ENCODE measurements around the gene CLUH.
"Not testable (repeated sequence)": the region's sequence is repeated elsewhere in the genome, so short reads cannot be mapped to it uniquely, and the experiment has no call there.

The CLUH gene

DNA sequence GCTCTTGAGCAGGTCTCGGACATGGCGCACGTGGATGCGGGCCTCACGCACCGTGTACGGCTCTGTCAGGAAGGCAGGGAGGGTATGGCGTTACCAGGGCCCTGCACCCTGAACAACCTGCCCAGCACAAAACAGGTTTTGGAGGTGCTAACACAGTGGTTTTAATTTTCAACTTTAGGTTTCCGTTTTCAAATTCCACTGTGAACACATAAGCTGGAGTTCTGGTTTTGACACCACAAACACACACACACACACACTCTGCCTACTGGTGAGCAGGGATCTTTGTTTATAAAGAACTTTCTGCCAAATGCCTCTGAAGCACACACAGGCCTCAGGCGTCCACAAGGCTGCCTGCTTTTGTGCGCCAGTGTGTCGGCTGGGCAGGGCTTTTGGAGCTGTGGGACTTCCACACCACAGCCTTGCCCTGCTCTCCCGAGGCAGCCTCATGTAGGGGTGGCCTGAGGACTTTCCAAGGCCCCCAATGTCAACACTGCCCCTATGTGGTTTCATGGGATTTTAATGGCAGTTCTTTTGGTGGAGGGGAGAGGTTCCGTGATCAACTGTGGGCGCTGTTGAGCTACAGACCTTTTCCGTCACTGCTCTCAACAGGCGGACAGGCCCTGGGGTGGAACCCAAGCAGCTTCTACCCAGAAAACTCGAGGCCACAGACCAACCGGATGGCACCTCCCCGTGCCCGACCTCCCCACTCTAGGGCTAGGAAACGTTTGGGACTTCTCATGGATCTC is 9.4 kb downstream of the CLUH start:
- DNase-seq (ENCODE audit: low spot score) (no peak), ATAC-seq (ENCODE audit: low read depth) (no peak)
- no peaks in the 10 kb centered on the region for H3K4me1 ChIP-seq (ENCODE audit: insufficient read depth, poor library complexity, severe bottlenecking)
- no peak overlapping the region for H3K27ac ChIP-seq (ENCODE audit: poor library complexity, severe bottlenecking)
- TF ChIP-seq, protein P1, sequence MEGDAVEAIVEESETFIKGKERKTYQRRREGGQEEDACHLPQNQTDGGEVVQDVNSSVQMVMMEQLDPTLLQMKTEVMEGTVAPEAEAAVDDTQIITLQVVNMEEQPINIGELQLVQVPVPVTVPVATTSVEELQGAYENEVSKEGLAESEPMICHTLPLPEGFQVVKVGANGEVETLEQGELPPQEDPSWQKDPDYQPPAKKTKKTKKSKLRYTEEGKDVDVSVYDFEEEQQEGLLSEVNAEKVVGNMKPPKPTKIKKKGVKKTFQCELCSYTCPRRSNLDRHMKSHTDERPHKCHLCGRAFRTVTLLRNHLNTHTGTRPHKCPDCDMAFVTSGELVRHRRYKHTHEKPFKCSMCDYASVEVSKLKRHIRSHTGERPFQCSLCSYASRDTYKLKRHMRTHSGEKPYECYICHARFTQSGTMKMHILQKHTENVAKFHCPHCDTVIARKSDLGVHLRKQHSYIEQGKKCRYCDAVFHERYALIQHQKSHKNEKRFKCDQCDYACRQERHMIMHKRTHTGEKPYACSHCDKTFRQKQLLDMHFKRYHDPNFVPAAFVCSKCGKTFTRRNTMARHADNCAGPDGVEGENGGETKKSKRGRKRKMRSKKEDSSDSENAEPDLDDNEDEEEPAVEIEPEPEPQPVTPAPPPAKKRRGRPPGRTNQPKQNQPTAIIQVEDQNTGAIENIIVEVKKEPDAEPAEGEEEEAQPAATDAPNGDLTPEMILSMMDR (IDR thresholded peaks at IDR 0.05; ENCODE audit: poor library complexity, severe bottlenecking), result no peak
- H3K27me3 ChIP-seq (ENCODE audit: insufficient read depth, poor library complexity, severe bottlenecking), result no peaks in the 10 kb centered on the region
- peaks cover 63% of the 10 kb centered on the region for H3K36me3 ChIP-seq (ENCODE audit: low read depth)
- no peak overlapping the region for H3K4me3 ChIP-seq (ENCODE audit: severe bottlenecking)
- no peaks in the 10 kb centered on the region for H3K9me3 ChIP-seq (ENCODE audit: severe bottlenecking)

DNA sequence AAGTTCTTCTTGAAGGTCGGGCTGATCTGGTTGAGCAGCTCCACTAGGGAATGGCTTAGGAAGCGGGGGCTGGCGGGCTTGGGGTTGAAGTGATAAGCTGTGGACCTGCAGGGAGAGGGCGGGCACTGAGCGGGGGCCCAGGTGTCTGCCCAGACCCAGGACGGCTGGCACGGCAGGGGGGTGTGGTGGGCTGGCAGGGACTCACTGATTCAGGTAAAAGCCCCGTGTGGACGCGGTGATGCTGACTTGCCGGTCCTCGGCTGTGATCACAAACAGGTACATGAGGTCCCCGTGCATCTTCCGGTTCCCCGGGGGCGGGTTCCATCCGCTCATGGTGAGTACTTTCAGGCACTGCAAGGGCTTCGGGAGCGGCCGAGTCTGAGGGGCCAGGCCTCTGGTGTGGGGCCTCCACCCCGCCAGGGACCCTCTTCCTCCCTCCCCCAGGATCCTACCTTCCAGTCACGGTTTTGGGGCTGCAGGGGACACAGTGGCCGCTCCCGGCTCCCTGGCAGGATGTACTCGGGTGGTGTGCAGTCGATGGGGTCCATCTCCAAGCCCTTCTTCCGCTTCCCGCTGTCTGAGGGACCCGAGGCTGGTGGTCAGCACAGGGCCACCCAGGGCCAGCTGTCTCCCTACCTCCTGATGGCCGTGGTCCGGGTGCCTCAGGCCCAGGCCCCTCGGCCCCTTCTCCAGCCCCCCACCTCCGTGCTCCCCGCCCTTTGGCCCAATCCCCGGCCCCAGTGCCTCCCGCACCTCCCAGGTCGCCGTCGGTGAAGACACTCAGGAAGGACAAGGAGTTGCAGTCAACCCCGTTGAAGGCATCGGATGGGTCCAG is 10.2 kb downstream of the CLUH start:
- DNase-seq (ENCODE audit: low spot score), result peak; percentile 64
- Histone ChIP-seq H3K4me3 (ENCODE audit: severe bottlenecking) (no peak overlapping the region), H3K36me3 (ENCODE audit: low read depth) (peaks cover 70% of the 10 kb centered on the region), H3K9me3 (ENCODE audit: severe bottlenecking) (no peaks in the 10 kb centered on the region), H3K27me3 (ENCODE audit: insufficient read depth, poor library complexity, severe bottlenecking) (no peaks in the 10 kb centered on the region), H3K4me1 (ENCODE audit: insufficient read depth, poor library complexity, severe bottlenecking) (no peaks in the 10 kb centered on the region), H3K27ac (ENCODE audit: poor library complexity, severe bottlenecking) (no peak overlapping the region)
- ATAC-seq (ENCODE audit: low read depth), result no peak
- TF ChIP-seq, protein P1 (IDR thresholded peaks at IDR 0.05; ENCODE audit: poor library complexity, severe bottlenecking), result no peak

DNA sequence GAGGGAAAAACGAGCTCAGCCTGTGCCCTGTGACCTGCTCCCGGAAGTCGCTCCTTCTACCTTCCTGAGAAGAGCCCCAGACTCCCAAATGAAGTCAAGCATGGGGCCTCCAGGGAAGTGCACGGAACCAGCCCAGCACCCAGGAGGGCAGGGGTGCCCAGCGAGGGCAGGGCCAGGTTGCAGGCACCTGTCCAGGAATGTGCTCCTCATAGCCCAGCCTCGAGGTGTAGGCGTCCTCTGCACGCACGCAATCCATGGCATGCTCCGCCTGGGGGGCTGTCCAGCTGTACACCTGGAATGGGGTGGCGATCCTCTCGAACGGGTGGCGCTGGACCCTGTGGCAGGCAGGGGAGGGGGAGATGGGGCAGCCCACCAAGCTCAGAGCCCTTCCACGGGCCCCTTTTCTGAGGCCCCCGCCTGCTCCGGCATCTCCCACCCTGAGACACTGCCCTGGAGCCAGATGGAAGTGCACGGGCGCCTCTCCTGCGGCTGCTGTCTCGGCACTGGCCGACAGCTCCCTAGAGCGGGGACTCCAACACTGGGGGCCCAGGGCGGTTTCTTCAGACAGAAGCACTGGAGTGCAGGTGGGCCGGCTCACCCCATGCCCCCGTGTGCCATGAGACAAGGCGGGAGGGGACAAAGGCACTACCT is 10.9 kb downstream of the CLUH start:
- no peaks in the 10 kb centered on the region for H3K4me1 ChIP-seq (ENCODE audit: insufficient read depth, poor library complexity, severe bottlenecking)
- H3K27ac ChIP-seq (ENCODE audit: poor library complexity, severe bottlenecking), result no peak overlapping the region
- H3K27me3 ChIP-seq (ENCODE audit: insufficient read depth, poor library complexity, severe bottlenecking), result no peaks in the 10 kb centered on the region
- TF ChIP-seq, protein P1 (IDR thresholded peaks at IDR 0.05; ENCODE audit: poor library complexity, severe bottlenecking), result no peak
- DNase-seq (ENCODE audit: low spot score) (peak; percentile 57), ATAC-seq (ENCODE audit: low read depth) (no peak)
- H3K36me3 ChIP-seq (ENCODE audit: low read depth), result peaks cover 74% of the 10 kb centered on the region
- no peaks in the 10 kb centered on the region for H3K9me3 ChIP-seq (ENCODE audit: severe bottlenecking)
- no peak overlapping the region for H3K4me3 ChIP-seq (ENCODE audit: severe bottlenecking)

DNA sequence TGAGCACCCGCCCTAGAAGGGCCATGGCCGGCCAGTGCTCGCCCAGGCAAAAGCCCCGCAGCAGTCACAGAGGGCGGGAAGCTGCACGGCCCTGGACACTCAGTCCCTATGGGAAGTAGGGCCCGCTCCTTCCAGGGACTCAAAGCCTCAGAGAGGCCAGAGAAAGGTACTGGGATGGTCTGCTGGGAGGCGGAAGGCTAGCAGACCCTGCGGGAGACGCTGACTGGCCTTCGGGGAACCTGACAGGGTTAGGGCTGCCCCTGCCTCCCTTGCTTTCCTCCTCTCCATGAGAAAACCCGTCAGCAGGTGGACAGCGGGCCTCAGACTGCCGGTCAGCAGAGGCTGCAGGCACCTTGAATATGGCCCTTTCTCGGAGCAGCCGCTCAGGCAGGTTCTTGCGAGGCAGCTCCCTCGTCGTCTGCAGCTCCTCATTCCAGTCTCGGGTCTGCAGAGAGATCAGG is 11.5 kb downstream of the CLUH start:
- peak; percentile 53 for DNase-seq (ENCODE audit: low spot score)
- H3K27ac ChIP-seq (ENCODE audit: poor library complexity, severe bottlenecking), result no peak overlapping the region
- TF ChIP-seq, protein P1 (IDR thresholded peaks at IDR 0.05; ENCODE audit: poor library complexity, severe bottlenecking), result no peak
- no peaks in the 10 kb centered on the region for H3K9me3 ChIP-seq (ENCODE audit: severe bottlenecking)
- H3K27me3 ChIP-seq (ENCODE audit: insufficient read depth, poor library complexity, severe bottlenecking), result no peaks in the 10 kb centered on the region
- no peak overlapping the region for H3K4me3 ChIP-seq (ENCODE audit: severe bottlenecking)
- H3K36me3 ChIP-seq (ENCODE audit: low read depth), result peaks cover 79% of the 10 kb centered on the region
- no peak for ATAC-seq (ENCODE audit: low read depth)
- no peaks in the 10 kb centered on the region for H3K4me1 ChIP-seq (ENCODE audit: insufficient read depth, poor library complexity, severe bottlenecking)

DNA sequence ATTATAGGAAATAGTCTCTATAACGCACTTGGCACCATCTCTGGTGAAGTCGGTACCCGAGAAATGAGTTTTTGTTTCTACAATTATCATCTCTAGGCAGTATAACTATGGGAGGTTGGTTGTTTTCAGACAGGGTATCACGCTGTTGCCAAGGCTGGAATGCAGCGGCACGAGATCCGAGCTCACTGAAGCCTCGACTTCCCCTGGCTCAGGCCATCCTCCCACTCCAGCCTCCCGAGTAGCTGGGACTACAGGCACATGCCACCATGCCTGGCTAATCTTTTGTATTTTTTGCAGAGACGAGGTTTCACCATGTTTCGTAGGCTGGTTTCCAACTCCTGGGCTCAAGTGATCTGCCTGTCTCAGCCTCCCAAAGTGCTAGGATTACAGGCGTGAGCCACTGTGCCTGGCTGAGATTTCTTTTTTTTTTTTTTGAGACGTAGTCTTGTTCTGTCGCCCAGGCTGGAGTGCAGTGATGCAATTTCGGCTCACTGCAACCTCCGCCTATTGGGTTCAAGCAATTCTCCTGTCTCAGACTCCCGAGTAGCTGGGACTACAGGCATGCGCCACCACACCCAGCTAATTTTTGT is 12.3 kb downstream of the CLUH start:
- H3K36me3 ChIP-seq (ENCODE audit: low read depth), result peaks cover 83% of the 10 kb centered on the region
- not testable (repeated sequence) for H3K4me3 ChIP-seq (ENCODE audit: severe bottlenecking); H3K4me1 ChIP-seq (ENCODE audit: insufficient read depth, poor library complexity, severe bottlenecking); H3K9me3 ChIP-seq (ENCODE audit: severe bottlenecking); H3K27me3 ChIP-seq (ENCODE audit: insufficient read depth, poor library complexity, severe bottlenecking); H3K27ac ChIP-seq (ENCODE audit: poor library complexity, severe bottlenecking); ATAC-seq (ENCODE audit: low read depth)
- DNase-seq (ENCODE audit: low spot score), result peak; percentile 34

All from RWPE2 (cell line).